KMS-11 (cell line): ENCODE data around the gene PTP4A2.

Source experiments
- H2AFZ ChIP-seq: fragments of 200-600 bp; sonication (generic); 2 replicates; pipeline ENCODE4 v1.6.1; 2016; ENCODE audit warnings: antibody characterized with exemption, mixed run types, low read depth
- H3K27ac ChIP-seq: fragments of 200-600 bp; sonication (generic); 2 replicates; pipeline ENCODE4 v1.6.1; 2016; ENCODE audit warnings: mild to moderate bottlenecking, mixed run types
- H3K27me3 ChIP-seq: fragments of 200-600 bp; sonication (generic); 2 replicates; pipeline ENCODE4 v1.6.1; 2017; ENCODE audit warnings: mild to moderate bottlenecking, low read depth, mixed run types, moderate library complexity; ENCODE audit not compliant: insufficient read depth
- H3K36me3 ChIP-seq: fragments of 200-600 bp; sonication (generic); 2 replicates; pipeline ENCODE4 v1.6.1; 2017; ENCODE audit warnings: mild to moderate bottlenecking, mixed run types; ENCODE audit not compliant: insufficient read depth
- H3K4me1 ChIP-seq: fragments of 200-600 bp; sonication (generic); 2 replicates; pipeline ENCODE4 v1.6.1; 2016; ENCODE audit warnings: mild to moderate bottlenecking, low read depth, mixed run types; ENCODE audit not compliant: poor library complexity, severe bottlenecking
- H3K4me2 ChIP-seq: fragments of 200-600 bp; sonication (generic); 2 replicates; pipeline ENCODE4 v1.7.0; 2016; ENCODE audit warnings: mild to moderate bottlenecking, mixed run types
- H3K4me3 ChIP-seq: fragments of 200-600 bp; sonication (generic); IDR thresholded peaks from 2 replicates; pipeline ENCODE4 v1.6.1; 2017; ENCODE audit warnings: low read depth, low read length, mixed read lengths; ENCODE audit not compliant: insufficient read depth
- H3K79me2 ChIP-seq: fragments of 200-600 bp; sonication (generic); 2 replicates; pipeline ENCODE4 v1.6.1; 2016; ENCODE audit warnings: low read depth, mixed run types; ENCODE audit not compliant: insufficient read depth
- H3K9ac ChIP-seq: fragments of 200-600 bp; sonication (generic); 2 replicates; pipeline ENCODE4 v1.6.1; 2016; ENCODE audit warnings: mild to moderate bottlenecking, mixed run types
- H4K20me1 ChIP-seq: fragments of 200-600 bp; sonication (generic); 2 replicates; pipeline ENCODE4 v1.6.1; 2016; ENCODE audit warnings: mild to moderate bottlenecking, mixed run types; ENCODE audit not compliant: insufficient read depth
- CTCF ChIP-seq: fragments of 200-600 bp; sonication (generic); conservative IDR thresholded peaks from 2 replicates; pipeline ENCODE4 v1.6.1; 2017; ENCODE audit warnings: low read depth, mild to moderate bottlenecking, antibody characterized with exemption, low read length, moderate library complexity, mixed read lengths

PTP4A2 gene

GRCh38 chr1:31959521-31960340, 21.6 kb upstream of the PTP4A2 start:
- H3K4me2 ChIP-seq, result no peak overlapping the region
- H4K20me1 ChIP-seq, result no peaks in the 10 kb centered on the region
- no peak overlapping the region for H3K9ac ChIP-seq
- H3K27ac ChIP-seq, result no peak overlapping the region
- H2AFZ ChIP-seq, result no peak overlapping the region
- H3K79me2 ChIP-seq, result no peaks in the 10 kb centered on the region
- no peaks in the 10 kb centered on the region for H3K27me3 ChIP-seq
- no peak for TF ChIP-seq CTCF
- H3K4me3 ChIP-seq, result no peak overlapping the region
- peaks cover 83% of the 10 kb centered on the region for H3K4me1 ChIP-seq
- no peaks in the 10 kb centered on the region for H3K36me3 ChIP-seq

GRCh38 chr1:31957701-31958674, 19.8 kb upstream of the PTP4A2 start:
- Histone ChIP-seq H3K79me2 (no peaks in the 10 kb centered on the region), H2AFZ (peak overlapping the region; percentile 32; the same call in 1 of the 2 replicates), H3K27me3 (no peaks in the 10 kb centered on the region), H3K4me2 (peak overlapping the region; percentile 68; the same call in 1 of the 2 replicates), H3K4me3 (no peak overlapping the region), H3K27ac (peak overlapping the region; percentile 85; the same call in 1 of the 2 replicates), H3K9ac (peak overlapping the region; percentile 12; the same call in 1 of the 2 replicates), H4K20me1 (no peaks in the 10 kb centered on the region), H3K36me3 (no peaks in the 10 kb centered on the region), H3K4me1 (peaks cover 84% of the 10 kb centered on the region)
- TF ChIP-seq CTCF, result no peak

GRCh38 chr1:31955917-31956736, 18.0 kb upstream of the PTP4A2 start:
- Histone ChIP-seq H3K4me1 (peaks cover 90% of the 10 kb centered on the region), H4K20me1 (no peaks in the 10 kb centered on the region), H3K79me2 (no peaks in the 10 kb centered on the region), H3K36me3 (no peaks in the 10 kb centered on the region), H3K4me2 (peak overlapping the region; percentile 68), H3K4me3 (no peak overlapping the region), H3K27me3 (no peaks in the 10 kb centered on the region), H3K27ac (peak overlapping the region; percentile 85), H2AFZ (peak overlapping the region; percentile 37; the same call in 1 of the 2 replicates), H3K9ac (peak overlapping the region; percentile 48; the same call in 1 of the 2 replicates)
- no peak; the same call in 1 of the 2 replicates for TF ChIP-seq CTCF
